Smooth muscle cell (in vitro differentiated cells): ENCODE data around the gene DCST1. TPM values are rescaled to one million over a fixed set of nuclear protein-coding genes. Genes with fewer than 3 reads are reported as not detected.
A peak's percentile ranks its signal among the peaks of the same experiment; 100 is the strongest.

ENCODE experiments used
- DNase-seq: peaks from one replicate; lab custom pipeline; 2025; ENCODE audit not compliant: unreplicated experiment; lab: John Stamatoyannopoulos, UW
- H2AFZ ChIP-seq: fragments of 200-600 bp; sonication (generic); 2 replicates; pipeline ENCODE4 v1.6.0; 2016; ENCODE audit warnings: antibody characterized with exemption, low read depth, mild to moderate bottlenecking
- H3F3A ChIP-seq: fragments of 200-600 bp; sonication (generic); 2 replicates; pipeline ENCODE4 v1.6.0; 2017; ENCODE audit warnings: antibody characterized with exemption, low read depth
- H3K27ac ChIP-seq: fragments of 200-600 bp; sonication (generic); 2 replicates; pipeline ENCODE4 v1.5.1; 2016; ENCODE audit warnings: low read depth, mild to moderate bottlenecking
- H3K27me3 ChIP-seq: fragments of 200-600 bp; sonication (generic); 2 replicates; pipeline ENCODE4 v1.6.1; 2016; ENCODE audit warnings: low read depth, mild to moderate bottlenecking
- H3K36me3 ChIP-seq: fragments of 200-600 bp; sonication (generic); 2 replicates; pipeline ENCODE4 v1.5.1; 2016; ENCODE audit warnings: low read depth
- H3K4me1 ChIP-seq: fragments of 200-600 bp; sonication (generic); 2 replicates; pipeline ENCODE4 v1.5.1; 2016; ENCODE audit warnings: low read depth
- H3K4me2 ChIP-seq: fragments of 200-600 bp; sonication (generic); 2 replicates; pipeline ENCODE4 v1.6.0; 2016; ENCODE audit warnings: mild to moderate bottlenecking
- H3K4me3 ChIP-seq: fragments of 200-600 bp; sonication (generic); 2 replicates; pipeline ENCODE4 v1.5.1; 2016; ENCODE audit warnings: mild to moderate bottlenecking
- H3K79me2 ChIP-seq: fragments of 200-600 bp; sonication (generic); 2 replicates; pipeline ENCODE4 v1.6.0; 2016; ENCODE audit warnings: low read depth, mild to moderate bottlenecking
- H3K9ac ChIP-seq: fragments of 200-600 bp; sonication (generic); 2 replicates; pipeline ENCODE4 v1.6.0; 2016; ENCODE audit warnings: low read depth
- H3K9me3 ChIP-seq: fragments of 200-600 bp; sonication (generic); replicated peaks from 2 replicates; pipeline ENCODE4 v1.5.1; 2016; ENCODE audit warnings: low read depth
- H4K20me1 ChIP-seq: fragments of 200-600 bp; sonication (generic); 2 replicates; pipeline ENCODE4 v1.6.0; 2016; ENCODE audit warnings: low read depth
- WGBS: methylation state at CpG from one replicate; pipeline ENCODE4 v1.1.7; 2016; ENCODE audit warnings: low lambda C conversion rate; 5-methylcytosine and 5-hydroxymethylcytosine counted together
- polyA plus RNA-seq: library from polyadenylated mRNA; unstranded; fragments of >200 nt; fragmentation: Nextera tagmentation; extraction: Ambion mirVana; gene quantifications from 2 replicates; pipeline ENCODE4 v1.2.1, GENCODE V29; 2016
- total RNA-seq: library from RNA; depleted of rRNA; stranded (reverse); fragments of >200 nt; gene quantifications from 2 replicates; pipeline ENCODE4 v1.2.3, GENCODE V29; 2014
- TF ChIP-seq, protein P1 (sequence below): fragments of 200-600 bp; sonication (generic); IDR thresholded peaks from 2 replicates; pipeline ENCODE4 v1.5.1; 2017; ENCODE audit warnings: borderline replicate concordance, mild to moderate bottlenecking, antibody characterized with exemption; ENCODE audit not compliant: insufficient read depth, poor library complexity, severe bottlenecking

The DCST1 gene
- total and polyA plus RNA-seq, 2 experiments from 2014 or later: not detected

DNA sequence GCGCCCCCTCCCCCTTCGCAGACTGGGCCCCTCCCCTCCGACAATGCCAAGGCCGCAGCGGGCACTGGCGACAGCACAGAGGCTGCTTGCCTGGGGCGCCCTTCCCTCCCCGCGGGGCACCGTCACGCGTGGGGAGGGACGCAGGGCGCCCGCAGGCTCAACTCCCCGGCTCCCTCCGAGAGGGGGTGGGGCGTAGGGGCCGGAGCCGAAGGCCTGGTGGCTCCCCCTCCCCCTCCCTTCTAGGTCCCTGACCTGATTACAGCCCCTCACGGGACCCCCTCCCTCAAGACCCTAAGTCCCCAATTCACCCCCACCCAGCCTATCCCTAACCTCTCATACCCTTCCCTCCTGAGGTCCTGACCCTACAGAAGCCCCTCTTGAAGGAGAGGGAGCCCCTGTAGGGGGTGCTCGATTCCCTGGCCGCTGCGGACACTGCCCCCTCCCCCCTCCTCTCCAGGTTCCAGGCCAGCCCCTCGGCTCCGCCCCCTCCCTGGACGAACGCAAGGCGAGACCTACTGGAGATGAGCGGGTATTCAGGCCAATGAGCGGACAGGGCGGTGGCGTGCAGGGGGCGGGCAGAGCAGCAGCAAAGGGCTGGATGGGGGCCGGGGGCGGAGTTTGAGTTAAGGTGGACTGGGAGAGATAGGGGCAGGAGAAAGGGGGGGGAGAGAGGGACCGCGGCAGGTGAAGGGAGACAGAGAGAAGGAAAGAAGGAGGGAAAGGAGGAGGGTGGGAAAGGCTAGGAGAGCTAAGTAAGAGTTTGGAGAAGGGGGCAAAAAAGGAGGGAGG lies 31.8 kb upstream of the DCST1 start:
- peaks cover 10% of the 10 kb centered on the region for H4K20me1 ChIP-seq
- H3K4me3 ChIP-seq: peak overlapping the region; percentile 73
- no peaks in the 10 kb centered on the region for H3K9me3 ChIP-seq
- no peaks in the 10 kb centered on the region for H3K36me3 ChIP-seq
- WGBS: 0% methylated on average over 9 of the region's 38 CpGs
- no peaks in the 10 kb centered on the region for H3K27me3 ChIP-seq
- TF ChIP-seq, protein P1, sequence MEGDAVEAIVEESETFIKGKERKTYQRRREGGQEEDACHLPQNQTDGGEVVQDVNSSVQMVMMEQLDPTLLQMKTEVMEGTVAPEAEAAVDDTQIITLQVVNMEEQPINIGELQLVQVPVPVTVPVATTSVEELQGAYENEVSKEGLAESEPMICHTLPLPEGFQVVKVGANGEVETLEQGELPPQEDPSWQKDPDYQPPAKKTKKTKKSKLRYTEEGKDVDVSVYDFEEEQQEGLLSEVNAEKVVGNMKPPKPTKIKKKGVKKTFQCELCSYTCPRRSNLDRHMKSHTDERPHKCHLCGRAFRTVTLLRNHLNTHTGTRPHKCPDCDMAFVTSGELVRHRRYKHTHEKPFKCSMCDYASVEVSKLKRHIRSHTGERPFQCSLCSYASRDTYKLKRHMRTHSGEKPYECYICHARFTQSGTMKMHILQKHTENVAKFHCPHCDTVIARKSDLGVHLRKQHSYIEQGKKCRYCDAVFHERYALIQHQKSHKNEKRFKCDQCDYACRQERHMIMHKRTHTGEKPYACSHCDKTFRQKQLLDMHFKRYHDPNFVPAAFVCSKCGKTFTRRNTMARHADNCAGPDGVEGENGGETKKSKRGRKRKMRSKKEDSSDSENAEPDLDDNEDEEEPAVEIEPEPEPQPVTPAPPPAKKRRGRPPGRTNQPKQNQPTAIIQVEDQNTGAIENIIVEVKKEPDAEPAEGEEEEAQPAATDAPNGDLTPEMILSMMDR: peak; percentile 47
- H3F3A ChIP-seq: peaks cover 10% of the 10 kb centered on the region
- H3K4me1 ChIP-seq: peaks cover 16% of the 10 kb centered on the region
- peaks cover 28% of the 10 kb centered on the region for H3K79me2 ChIP-seq
- peak overlapping the region; percentile 86 for H3K4me2 ChIP-seq
- no peak overlapping the region for H2AFZ ChIP-seq
- DNase-seq: peak; percentile 97
- peak overlapping the region; percentile 95 for H3K27ac ChIP-seq
- H3K9ac ChIP-seq: peak overlapping the region; percentile 51

DNA sequence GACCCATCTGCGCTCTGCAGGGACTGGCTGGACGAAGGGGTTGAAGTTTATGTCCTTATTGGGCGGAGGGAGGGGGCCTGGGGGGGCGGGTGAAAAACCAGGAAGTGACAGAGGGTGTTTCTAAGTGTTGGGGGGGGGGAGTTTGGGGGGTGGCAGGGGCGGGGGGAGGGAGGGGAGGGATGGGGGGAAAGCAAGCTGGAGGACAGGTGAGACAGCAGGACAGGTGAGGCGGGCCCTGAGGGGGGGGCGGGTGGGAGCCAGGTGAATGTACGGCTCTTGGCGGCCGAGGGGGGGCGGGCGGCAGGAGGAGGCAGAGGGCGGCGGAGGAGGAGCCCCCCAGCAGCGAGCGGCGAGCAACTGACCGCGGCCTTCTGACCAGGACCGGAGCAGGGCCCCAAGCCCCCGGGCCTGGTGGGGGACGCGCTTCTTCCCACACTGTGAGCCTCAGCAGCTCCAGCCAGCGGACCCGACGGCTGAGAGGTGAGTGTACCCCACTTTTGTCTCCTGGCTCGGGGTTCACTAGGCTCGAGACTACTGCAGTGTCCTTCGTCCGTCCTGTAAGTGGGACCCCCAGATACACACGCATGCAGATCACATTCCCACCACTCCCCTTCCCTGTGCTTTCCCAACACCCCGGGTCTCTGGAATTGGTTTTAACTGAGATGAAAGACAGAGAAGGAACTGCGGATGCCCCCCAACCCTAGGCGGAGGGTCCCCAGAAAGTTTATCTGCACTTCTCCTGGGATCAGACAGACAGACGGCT lies 31.0 kb upstream of the DCST1 start, which contains the start of gene ZBTB7B:
Gene ZBTB7B (plus strand): TSS at position 339 of the 763 bp plus-strand sequence. CDS start 11,859 bp downstream, outside the sequence.
- Histone ChIP-seq H3K36me3 (no peaks in the 10 kb centered on the region), H3K79me2 (peaks cover 35% of the 10 kb centered on the region), H3K4me3 (peak within 1 kb of the TSS; percentile 73), H3K4me2 (peak within 1 kb of the TSS; percentile 86), H2AFZ (peak within 1 kb of the TSS; percentile 50), H3F3A (peaks cover 10% of the 10 kb centered on the region), H4K20me1 (peaks cover 18% of the 10 kb centered on the region), H3K9me3 (no peaks in the 10 kb centered on the region), H3K27me3 (no peaks in the 10 kb centered on the region), H3K4me1 (peaks cover 16% of the 10 kb centered on the region), H3K27ac (peak within 1 kb of the TSS; percentile 95), H3K9ac (peak within 1 kb of the TSS; percentile 74)
- DNase-seq: peak; percentile 51
- TF ChIP-seq, protein P1: no peak
- 2% methylated on average over 16 of the region's 35 CpGs for WGBS

DNA sequence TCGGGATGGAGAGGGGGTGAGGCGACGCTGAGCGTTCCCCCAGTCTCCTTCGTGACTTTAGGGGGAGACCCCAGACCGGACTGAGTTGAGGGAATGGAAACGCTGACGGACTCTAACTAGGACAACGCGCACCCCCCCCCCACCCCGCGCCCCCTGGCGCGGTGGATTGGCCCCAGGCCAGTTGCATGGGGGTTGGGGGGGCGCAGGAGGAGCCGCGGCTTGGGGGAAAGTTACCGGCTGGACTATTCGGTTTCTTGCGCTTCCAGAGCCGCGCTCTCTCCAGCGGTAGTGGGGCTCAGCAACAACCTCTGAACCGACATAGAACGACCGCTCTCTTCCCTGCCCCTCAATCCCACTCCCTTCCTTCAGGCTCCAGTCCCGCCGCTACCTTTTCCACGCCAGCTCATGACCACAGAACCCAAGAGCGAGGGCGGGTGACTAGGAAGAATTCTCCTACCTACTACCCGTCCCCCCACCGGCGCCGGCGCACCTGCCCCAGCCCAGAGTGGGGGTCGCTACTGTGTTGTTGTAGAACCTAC lies 30.3 kb upstream of the DCST1 start:
- Histone ChIP-seq H3K79me2 (peaks cover 40% of the 10 kb centered on the region), H2AFZ (peak overlapping the region; percentile 50), H3K36me3 (no peaks in the 10 kb centered on the region), H3K27ac (peak overlapping the region; percentile 45), H3K9ac (peak overlapping the region; percentile 74), H3K9me3 (no peaks in the 10 kb centered on the region), H3K4me2 (peak overlapping the region; percentile 84), H3F3A (peaks cover 10% of the 10 kb centered on the region), H3K27me3 (no peaks in the 10 kb centered on the region), H4K20me1 (peaks cover 24% of the 10 kb centered on the region), H3K4me1 (peaks cover 17% of the 10 kb centered on the region), H3K4me3 (peak overlapping the region; percentile 73)
- TF ChIP-seq, protein P1: no peak
- DNase-seq: peak; percentile 51
- under 1% methylated on average over 20 of the region's 37 CpGs for WGBS
